IMR-90 (cell line): ENCODE measurements around the gene NFASC.

Experiments
- CEBPB ChIP-seq: IDR thresholded peaks from 2 replicates; pipeline ENCODE4 v1.6.1; 2012; ENCODE audit warnings: low read depth, low read length, improper control_type of control experiment
- CTCF ChIP-seq: conservative IDR thresholded peaks from 2 replicates; pipeline ENCODE4 v1.5.1; 2012; ENCODE audit warnings: mild to moderate bottlenecking, low read depth, low read length, improper control_type of control experiment
- POLR2A ChIP-seq: IDR thresholded peaks from 2 replicates; pipeline ENCODE4 v1.6.1; 2012; ENCODE audit warnings: mild to moderate bottlenecking, low read depth, low read length

- TF ChIP-seq POLR2A (no peak), CTCF (no peak), CEBPB (no peak)
These were observed 23.4 kb downstream of the NFASC start for GRCh38 chr1:204894031-204894430.
